Epithelial cell of esophagus (primary cell): ENCODE measurements around the gene ZNF780B.

Experiments used
- DNase-seq: peaks from one replicate; pipeline ENCODE4 v3.0.0; 2010; ENCODE audit warnings: low read depth
- H3K4me3 ChIP-seq: 2 replicates; pipeline ENCODE4 v1.5.1; 2011; ENCODE audit warnings: mild to moderate bottlenecking, low read length, control low read depth
- TF ChIP-seq, protein P1 (sequence below): IDR thresholded peaks from 2 replicates; pipeline ENCODE4 v1.5.1; 2011; ENCODE audit warnings: low read depth, mild to moderate bottlenecking, low read length, control low read depth, inconsistent platforms; ENCODE audit not compliant: insufficient read depth; ENCODE audit errors: missing control alignments

ZNF780B gene

DNA sequence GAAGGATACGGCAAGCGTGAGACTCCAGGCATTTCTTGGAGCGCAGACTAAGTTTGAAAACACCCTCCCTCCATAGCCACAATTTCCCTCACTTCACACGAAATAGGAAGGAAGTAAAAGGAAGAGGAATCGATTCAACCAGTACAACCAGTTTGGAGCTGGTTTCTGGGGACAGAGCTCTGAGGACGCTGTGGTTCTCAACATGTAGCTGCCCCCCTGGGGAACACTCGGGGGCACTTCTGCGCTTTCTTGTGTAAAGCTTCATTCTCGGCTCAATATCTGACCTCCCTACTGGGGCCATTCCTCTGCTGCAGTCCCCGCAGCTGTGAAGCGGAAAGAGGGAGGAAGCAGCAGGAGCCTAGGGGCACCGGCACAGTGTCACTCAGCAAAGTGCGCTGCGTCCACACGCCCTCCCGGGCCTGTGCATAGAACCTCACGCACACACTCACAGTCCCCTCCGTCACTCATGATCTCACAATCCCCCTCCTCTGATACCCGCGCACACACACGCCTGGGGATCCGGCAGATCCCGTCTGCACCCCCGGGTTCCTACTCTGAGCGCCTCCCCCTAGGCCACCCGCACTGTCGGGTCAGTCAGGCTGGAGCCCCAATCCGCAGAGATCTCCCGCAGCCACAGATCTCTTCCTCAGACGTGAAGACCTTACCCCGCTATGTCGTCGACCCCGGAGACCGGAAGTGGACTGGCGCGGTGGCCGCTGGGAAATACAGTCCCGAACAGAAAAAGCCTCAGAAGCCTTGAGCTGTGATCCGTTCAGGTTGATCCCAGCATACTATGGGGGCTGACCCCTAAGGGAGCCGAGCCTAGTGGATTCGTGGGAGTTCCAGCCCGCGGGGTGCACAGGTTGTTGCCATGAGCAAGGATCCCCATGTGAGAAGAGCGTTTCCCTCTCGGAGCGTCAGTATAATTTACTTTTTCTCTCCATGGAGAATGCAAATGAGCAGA, 34.5 kb upstream of the ZNF780B start, which contains the start of gene ZNF780A:
ZNF780A (minus strand) TSS at position 703 of the 964 bp plus-strand sequence. CDS start 6,190 bp downstream, outside the sequence.
- peak; percentile 52 for DNase-seq

DNA sequence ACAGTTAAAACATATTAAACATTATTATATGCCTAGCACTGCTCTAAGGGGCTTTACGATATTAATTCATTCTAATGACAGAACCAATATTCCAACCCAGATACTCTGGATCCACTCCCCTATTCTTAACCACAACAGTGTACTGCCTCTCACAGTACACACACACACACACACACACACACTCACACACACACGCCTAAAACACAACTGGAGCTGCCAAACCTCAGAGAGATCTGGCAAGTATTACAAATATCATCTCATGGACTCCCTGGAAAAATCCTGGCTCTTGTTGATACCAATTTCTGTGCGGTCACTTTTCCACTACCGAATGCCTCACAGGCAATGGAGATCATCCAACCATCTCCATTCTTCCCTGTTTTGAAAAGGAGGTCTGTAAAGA, 33.4 kb upstream of the ZNF780B start:
- H3K4me3 ChIP-seq, result peak overlapping the region; percentile 92
- TF ChIP-seq, protein P1, sequence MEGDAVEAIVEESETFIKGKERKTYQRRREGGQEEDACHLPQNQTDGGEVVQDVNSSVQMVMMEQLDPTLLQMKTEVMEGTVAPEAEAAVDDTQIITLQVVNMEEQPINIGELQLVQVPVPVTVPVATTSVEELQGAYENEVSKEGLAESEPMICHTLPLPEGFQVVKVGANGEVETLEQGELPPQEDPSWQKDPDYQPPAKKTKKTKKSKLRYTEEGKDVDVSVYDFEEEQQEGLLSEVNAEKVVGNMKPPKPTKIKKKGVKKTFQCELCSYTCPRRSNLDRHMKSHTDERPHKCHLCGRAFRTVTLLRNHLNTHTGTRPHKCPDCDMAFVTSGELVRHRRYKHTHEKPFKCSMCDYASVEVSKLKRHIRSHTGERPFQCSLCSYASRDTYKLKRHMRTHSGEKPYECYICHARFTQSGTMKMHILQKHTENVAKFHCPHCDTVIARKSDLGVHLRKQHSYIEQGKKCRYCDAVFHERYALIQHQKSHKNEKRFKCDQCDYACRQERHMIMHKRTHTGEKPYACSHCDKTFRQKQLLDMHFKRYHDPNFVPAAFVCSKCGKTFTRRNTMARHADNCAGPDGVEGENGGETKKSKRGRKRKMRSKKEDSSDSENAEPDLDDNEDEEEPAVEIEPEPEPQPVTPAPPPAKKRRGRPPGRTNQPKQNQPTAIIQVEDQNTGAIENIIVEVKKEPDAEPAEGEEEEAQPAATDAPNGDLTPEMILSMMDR, result no peak
- no peak for DNase-seq

More for the DNA sequence above, 34.5 kb upstream of the ZNF780B start, which contains the start of gene ZNF780A:
- H3K4me3 ChIP-seq, result peak within 1 kb of the TSS; percentile 92
- TF ChIP-seq, protein P1, result no peak

DNA sequence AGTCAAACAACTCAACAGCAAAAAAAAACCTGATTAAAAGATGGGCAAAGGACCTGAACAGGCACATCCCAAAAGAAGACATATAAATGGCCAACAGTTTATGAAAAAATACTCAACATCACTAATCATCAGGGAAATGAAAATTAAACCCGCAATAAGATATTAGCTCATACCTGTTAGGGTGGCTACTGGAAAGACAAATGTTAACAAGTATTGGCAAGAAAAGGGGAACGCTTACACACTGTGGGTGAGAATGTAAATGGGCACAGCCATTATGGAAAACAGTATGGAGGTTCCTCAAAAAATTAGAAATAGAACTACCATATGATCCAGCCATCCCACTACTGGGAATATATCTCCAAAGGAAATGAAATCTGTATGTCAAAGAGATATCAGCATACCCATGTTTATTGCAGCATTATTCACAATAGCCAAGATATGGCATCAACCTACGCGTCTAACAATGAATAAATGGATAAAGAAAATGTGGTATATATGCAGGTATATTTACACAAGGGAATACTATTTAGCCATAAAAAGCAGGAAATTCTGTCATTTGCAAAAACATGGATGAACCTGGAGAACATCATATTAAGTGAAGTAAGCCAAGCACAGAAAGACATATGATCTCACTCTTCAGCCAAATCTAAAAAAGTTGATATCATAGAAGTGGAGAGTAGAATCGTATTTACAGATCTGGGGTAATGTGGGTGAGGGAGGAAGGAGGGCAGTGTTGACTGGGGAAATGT, 32.4 kb upstream of the ZNF780B start:
- no peak for DNase-seq
- H3K4me3 ChIP-seq, result no peak overlapping the region

DNA sequence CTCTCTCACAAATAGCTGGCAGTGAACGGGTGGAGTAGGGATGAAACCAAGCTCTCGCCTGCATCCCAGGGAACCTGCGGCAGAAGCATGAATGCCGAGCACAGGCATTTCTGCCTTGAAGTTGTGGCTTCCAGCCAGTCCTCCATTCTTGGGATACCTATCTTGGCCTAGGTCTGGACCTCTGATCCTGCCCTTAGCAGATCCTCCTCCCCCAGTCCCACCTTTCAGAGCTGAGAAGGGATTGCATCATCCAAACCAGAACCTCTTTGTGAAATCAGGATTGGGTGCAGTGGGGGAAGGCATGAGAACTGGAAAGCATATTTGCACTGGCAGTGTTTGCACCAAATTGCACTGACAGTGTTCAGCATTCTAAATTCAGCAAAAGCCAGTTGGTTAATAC, 28.9 kb upstream of the ZNF780B start:
- no peak for DNase-seq
- H3K4me3 ChIP-seq, result no peak overlapping the region
- TF ChIP-seq, protein P1, result no peak

More for the DNA sequence above, 32.4 kb upstream of the ZNF780B start:
- TF ChIP-seq, protein P1, result no peak

DNA sequence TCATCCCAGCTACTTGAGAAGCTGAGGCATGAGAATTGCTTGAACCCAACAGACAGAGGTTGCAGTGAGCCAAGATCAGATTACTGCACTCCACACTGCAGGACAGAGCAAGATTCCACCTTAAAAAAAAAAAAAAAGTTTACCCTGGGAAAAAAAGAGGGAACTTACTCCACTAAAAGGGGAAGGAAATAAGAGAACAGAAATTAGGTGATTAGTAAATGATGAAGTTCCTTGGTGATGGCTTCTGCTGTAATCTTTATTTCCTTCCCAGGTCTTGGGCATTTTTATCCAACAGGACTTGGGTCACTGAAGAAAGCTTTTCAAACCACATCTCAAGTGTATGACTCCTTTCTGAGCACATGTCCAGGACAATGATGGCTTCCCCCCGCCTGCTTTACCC, 25.4 kb upstream of the ZNF780B start:
- H3K4me3 ChIP-seq, result no peak overlapping the region
- DNase-seq, result no peak
- TF ChIP-seq, protein P1, result no peak

DNA sequence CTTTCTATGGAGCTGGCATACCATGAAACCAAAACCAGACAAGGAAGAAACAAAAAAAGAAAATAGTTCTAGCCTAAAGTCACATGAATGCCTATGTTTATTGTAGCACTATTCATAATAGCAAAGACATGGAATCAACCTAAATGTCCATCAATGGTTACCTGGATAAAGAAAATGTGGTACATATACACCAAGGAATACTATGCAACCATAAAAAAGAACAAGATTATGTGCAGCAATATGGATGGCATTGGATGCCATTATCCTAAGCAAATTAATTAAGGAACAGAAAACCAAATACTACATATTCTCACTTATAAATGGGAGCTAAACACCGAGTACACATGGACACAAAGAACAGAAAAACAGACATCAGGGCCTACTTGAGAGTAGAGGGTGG, 24.3 kb upstream of the ZNF780B start:
- H3K4me3 ChIP-seq, result no peak overlapping the region
- TF ChIP-seq, protein P1, result no peak
- DNase-seq, result no peak
